ENCODE measurements around the gene ACE.
"Not testable (repeated sequence)": the region's sequence is repeated elsewhere in the genome, so short reads cannot be mapped to it uniquely, and the experiment has no call there.

Gene ACE

DNA sequence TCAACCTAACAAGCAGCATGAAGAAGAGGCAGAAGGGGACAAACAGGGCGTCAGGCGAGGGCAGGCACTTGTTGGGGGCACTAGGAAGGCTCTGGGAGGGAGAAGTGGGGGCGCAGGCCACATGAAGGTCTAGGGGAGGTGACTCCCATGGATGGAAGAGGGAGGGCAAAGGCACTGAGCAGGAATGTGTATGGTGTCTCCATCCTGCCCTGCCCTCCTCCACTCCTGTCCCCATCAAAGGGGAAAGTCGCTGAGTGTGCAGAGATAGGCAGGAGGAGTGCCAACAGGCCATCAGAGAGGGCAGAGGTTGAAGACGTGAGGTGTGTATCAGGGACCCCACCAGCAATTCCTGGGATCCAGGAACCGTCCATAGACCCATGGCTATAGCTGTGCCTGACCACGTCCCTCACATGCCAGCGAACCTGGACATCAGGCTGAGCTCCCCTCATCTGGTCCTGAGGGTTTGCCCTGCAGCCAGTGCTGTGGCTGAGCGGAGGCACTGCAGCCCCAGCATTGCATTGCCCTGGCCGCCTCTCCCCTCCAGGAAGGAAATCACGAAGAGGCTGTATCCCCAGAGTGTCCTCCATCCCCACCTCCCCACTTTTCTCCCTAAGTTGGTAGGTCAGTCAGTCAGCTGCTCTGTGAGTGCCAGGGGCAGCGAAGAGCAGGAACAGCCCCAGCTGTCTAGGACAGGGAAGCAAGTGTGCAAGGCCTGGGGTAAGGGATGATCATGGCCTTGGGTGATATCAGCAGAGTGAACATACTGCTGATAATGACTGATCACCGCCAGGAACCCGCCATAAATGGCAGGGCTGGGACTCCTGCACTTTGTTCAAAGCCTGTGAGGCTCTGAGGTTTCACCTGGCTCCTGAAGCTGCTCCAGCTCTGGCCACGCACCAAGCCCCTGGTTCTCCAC, 24.6 kb upstream of the ACE start:
- H3K9me3 ChIP-seq (ENCODE audit: control insufficient read depth in 1 of 2, low read length in 2 of 2) = no peaks in the 10 kb centered on the region
- H3K4me1 ChIP-seq (ENCODE audit: control insufficient read depth in 1 of 2, insufficient read depth in 2 of 2, low read length in 2 of 2) = peaks cover 40 to 43% of the 10 kb centered on the region in 2 donors
- H3K4me3 ChIP-seq (ENCODE audit: low read depth in 1 of 2, low read length in 2 of 2) = peak overlapping the region; percentile 12 to 40

DNA sequence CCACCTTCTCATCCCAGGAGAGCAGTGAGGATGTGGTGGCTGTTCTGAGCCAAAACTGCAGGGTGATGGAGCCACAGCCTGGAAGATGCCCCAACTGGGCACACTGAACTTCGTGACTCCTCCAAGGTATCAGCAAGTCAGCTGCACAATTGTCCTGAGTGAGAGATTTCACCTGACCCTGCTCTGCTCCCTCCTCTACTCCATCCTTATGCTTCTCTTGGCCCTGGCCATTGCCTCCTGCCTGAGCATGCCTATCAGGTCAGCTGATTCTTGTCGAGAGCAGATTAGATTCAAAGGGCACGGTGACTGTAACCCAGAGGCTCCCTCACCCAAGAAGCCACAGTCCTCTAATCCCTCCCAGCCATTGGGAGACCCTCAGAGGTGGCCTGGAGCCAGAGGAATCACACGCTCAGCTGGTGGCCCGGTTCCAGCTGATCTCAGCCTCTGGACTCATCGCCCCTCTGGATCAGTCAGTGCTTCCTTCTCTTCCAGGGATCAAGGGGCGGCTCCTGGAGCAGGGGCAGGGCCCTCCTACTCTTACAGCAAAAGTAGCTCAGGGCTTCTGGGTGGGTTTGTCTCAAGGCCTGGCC, 23.8 kb upstream of the ACE start:
- peaks cover 33 to 36% of the 10 kb centered on the region in 2 donors for H3K4me1 ChIP-seq (ENCODE audit: control insufficient read depth in 1 of 2, insufficient read depth in 2 of 2, low read length in 2 of 2)
- peak overlapping the region; percentile 12 to 40 for H3K4me3 ChIP-seq (ENCODE audit: low read depth in 1 of 2, low read length in 2 of 2)
- peak overlapping the region; percentile 15 for H3K27ac ChIP-seq (ENCODE audit: low read depth, low read length)
- no peaks in the 10 kb centered on the region for H3K27me3 ChIP-seq (ENCODE audit: control insufficient read depth in 1 of 2, insufficient read depth in 2 of 2, low read length in 2 of 2)
- H3K9me3 ChIP-seq (ENCODE audit: control insufficient read depth in 1 of 2, low read length in 2 of 2) = no peaks in the 10 kb centered on the region
- no peaks in the 10 kb centered on the region for H3K36me3 ChIP-seq (ENCODE audit: control insufficient read depth in 1 of 2, insufficient read depth in 2 of 2, low read length in 2 of 2)
- H3K9ac ChIP-seq (ENCODE audit: low read depth in 1 of 2, low read length in 2 of 2) = peak overlapping the region; percentile 19 to 27

More for the DNA sequence above, 24.6 kb upstream of the ACE start:
- Histone ChIP-seq H3K27me3 (ENCODE audit: control insufficient read depth in 1 of 2, insufficient read depth in 2 of 2, low read length in 2 of 2) (no peaks in the 10 kb centered on the region), H3K36me3 (ENCODE audit: control insufficient read depth in 1 of 2, insufficient read depth in 2 of 2, low read length in 2 of 2) (no peaks in the 10 kb centered on the region), H3K9ac (ENCODE audit: low read depth in 1 of 2, low read length in 2 of 2) (peak overlapping the region in 1 of 2 donors; percentile 27), H3K27ac (ENCODE audit: low read depth, low read length) (no peak overlapping the region)

DNA sequence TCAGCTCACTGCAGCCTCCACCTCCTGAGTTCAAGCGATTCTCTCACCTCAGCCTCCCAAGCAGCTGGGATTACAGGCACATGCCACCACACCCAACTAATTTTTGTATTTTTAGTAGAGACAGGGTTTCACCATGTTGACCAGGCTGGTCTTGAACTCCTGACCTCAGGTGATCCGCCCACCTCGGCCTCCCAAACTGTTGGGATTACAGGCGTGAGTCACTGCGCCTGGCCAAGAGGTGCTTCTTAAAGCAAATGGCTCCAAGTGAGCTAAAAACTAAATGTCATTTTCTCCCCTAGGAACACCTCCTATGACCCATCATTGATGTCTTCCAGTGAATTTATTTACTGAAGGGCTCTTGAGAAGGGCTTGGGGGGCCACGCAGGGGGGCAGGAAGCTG, 22.5 kb upstream of the ACE start:
- H3K9ac ChIP-seq (ENCODE audit: low read depth in 1 of 2, low read length in 2 of 2); H3K4me3 ChIP-seq (ENCODE audit: low read depth in 1 of 2, low read length in 2 of 2); H3K27ac ChIP-seq (ENCODE audit: low read depth, low read length); H3K27me3 ChIP-seq (ENCODE audit: control insufficient read depth in 1 of 2, insufficient read depth in 2 of 2, low read length in 2 of 2); H3K9me3 ChIP-seq (ENCODE audit: control insufficient read depth in 1 of 2, low read length in 2 of 2); H3K36me3 ChIP-seq (ENCODE audit: control insufficient read depth in 1 of 2, insufficient read depth in 2 of 2, low read length in 2 of 2): not testable (repeated sequence)
- H3K4me1 ChIP-seq (ENCODE audit: control insufficient read depth in 1 of 2, insufficient read depth in 2 of 2, low read length in 2 of 2) = peaks cover 32 to 34% of the 10 kb centered on the region in 2 donors

DNA sequence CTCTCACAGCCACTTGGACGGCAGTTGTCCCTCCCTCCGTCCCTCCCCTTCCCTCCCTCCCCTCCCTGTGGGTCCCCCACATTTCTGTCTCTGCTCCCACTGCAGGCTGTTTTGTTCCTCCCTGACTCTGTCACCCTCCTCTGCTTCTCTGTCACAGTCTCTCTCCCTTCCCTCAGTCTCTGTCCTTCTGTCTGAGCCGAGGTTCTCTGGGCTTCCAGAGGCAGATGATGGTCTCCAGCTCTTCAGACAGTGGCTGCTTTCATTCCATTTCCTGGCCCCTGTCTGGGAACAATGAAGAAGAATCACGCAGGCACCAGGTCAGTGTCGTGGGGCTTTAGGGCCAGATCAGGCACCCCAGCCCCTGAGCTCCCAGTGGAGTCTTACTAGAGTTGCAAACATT, 21.9 kb upstream of the ACE start:
- Histone ChIP-seq H3K36me3 (ENCODE audit: control insufficient read depth in 1 of 2, insufficient read depth in 2 of 2, low read length in 2 of 2) (no peaks in the 10 kb centered on the region), H3K4me3 (ENCODE audit: low read depth in 1 of 2, low read length in 2 of 2) (no peak overlapping the region), H3K4me1 (ENCODE audit: control insufficient read depth in 1 of 2, insufficient read depth in 2 of 2, low read length in 2 of 2) (peaks cover 32 to 34% of the 10 kb centered on the region in 2 donors), H3K27ac (ENCODE audit: low read depth, low read length) (no peak overlapping the region), H3K27me3 (ENCODE audit: control insufficient read depth in 1 of 2, insufficient read depth in 2 of 2, low read length in 2 of 2) (no peaks in the 10 kb centered on the region), H3K9me3 (ENCODE audit: control insufficient read depth in 1 of 2, low read length in 2 of 2) (no peaks in the 10 kb centered on the region), H3K9ac (ENCODE audit: low read depth in 1 of 2, low read length in 2 of 2) (no peak overlapping the region)

DNA sequence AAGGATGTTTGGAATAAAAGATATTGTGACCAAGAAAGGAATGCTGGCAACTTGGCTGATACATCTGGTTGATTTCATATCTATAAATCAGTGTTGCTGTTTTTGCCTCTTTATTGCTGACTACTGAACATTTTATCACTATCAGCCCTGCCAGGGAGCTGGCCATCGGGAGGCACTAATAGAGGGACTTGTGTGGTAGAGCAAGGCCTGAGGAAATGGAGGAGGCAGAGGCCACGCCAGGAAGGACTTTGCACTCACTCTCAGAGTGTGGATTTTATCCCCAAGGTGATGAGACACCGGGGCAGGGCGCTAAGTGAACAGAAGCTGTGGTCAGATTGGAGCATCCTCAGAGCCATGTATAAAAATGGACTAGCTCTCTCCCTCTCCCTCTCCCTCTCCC, 21.4 kb upstream of the ACE start:
- no peaks in the 10 kb centered on the region for H3K36me3 ChIP-seq (ENCODE audit: control insufficient read depth in 1 of 2, insufficient read depth in 2 of 2, low read length in 2 of 2)
- no peak overlapping the region for H3K27ac ChIP-seq (ENCODE audit: low read depth, low read length)
- no peaks in the 10 kb centered on the region for H3K9me3 ChIP-seq (ENCODE audit: control insufficient read depth in 1 of 2, low read length in 2 of 2)
- no peaks in the 10 kb centered on the region for H3K27me3 ChIP-seq (ENCODE audit: control insufficient read depth in 1 of 2, insufficient read depth in 2 of 2, low read length in 2 of 2)
- no peak overlapping the region for H3K4me3 ChIP-seq (ENCODE audit: low read depth in 1 of 2, low read length in 2 of 2)
- H3K4me1 ChIP-seq (ENCODE audit: control insufficient read depth in 1 of 2, insufficient read depth in 2 of 2, low read length in 2 of 2) = peaks cover 32 to 33% of the 10 kb centered on the region in 2 donors
- no peak overlapping the region for H3K9ac ChIP-seq (ENCODE audit: low read depth in 1 of 2, low read length in 2 of 2)

DNA sequence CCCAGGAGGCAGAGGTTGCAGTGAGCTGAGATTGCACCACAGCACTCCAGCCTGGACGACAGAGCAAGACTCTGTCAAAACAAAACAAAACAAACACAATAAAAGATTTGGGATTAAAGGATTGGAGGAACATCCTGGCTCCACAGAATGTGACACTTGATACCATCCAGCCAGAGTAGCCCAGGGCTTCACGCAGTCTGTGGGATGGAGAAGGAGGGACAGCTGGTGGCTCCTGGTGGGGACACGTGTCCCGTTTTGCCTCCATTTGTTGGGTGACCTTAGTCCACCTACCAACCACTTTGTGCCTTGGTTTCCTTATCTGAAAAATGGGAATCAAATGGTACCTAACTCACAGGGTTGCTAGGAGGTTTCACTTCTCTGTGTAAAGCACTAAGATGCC, 18.4 kb upstream of the ACE start:
- H3K9ac ChIP-seq (ENCODE audit: low read depth in 1 of 2, low read length in 2 of 2) = no peak overlapping the region
- no peak overlapping the region for H3K27ac ChIP-seq (ENCODE audit: low read depth, low read length)
- H3K36me3 ChIP-seq (ENCODE audit: control insufficient read depth in 1 of 2, insufficient read depth in 2 of 2, low read length in 2 of 2) = no peaks in the 10 kb centered on the region
- peaks cover 10 to 16% of the 10 kb centered on the region in 2 donors for H3K4me1 ChIP-seq (ENCODE audit: control insufficient read depth in 1 of 2, insufficient read depth in 2 of 2, low read length in 2 of 2)
- H3K9me3 ChIP-seq (ENCODE audit: control insufficient read depth in 1 of 2, low read length in 2 of 2) = no peaks in the 10 kb centered on the region
- H3K4me3 ChIP-seq (ENCODE audit: low read depth in 1 of 2, low read length in 2 of 2) = no peak overlapping the region
- no peaks in the 10 kb centered on the region for H3K27me3 ChIP-seq (ENCODE audit: control insufficient read depth in 1 of 2, insufficient read depth in 2 of 2, low read length in 2 of 2)

DNA sequence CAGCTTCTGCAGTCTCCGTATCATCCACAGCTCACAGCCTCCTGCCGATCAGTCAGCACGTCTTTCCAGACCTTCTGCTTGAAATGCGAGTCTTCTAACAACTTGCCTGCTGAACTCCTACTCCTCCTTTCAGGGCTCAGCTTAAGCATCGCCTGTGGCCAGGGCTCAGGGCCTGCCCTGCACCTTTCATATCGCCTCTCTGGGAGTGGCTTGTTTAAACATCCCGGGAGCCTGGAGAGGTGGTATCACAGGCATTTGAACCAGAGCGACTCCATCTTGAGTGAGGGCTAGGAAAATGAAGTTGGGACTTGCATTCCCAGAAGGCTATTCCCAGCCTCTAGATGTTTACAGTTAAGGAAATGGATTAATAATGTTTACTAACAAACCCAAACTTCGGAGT, 16.8 kb upstream of the ACE start:
- H3K27ac ChIP-seq (ENCODE audit: low read depth, low read length) = no peak overlapping the region

DNA sequence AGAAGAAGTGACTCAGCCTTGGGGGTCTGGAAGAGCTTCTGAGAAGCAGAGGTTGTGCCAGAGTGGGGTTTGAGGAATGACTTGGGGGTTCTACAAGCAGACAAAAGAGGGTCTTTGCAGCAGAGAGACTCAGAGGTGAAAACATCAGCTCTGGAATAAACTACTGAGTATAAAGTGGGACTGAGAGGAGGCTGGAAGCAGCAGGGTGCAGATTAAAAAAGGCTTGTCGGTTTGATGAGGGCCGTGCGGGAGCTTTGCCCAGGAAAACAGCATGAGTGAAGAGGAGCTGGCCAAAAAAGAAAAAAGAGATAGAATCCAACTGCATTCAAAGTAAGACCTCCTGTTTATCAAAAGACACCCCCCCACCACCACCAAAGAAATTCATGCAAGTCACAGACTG, 13.1 kb upstream of the ACE start:
- Histone ChIP-seq H3K27ac (ENCODE audit: low read depth, low read length) (no peak overlapping the region), H3K9ac (ENCODE audit: low read depth in 1 of 2, low read length in 2 of 2) (no peak overlapping the region), H3K36me3 (ENCODE audit: control insufficient read depth in 1 of 2, insufficient read depth in 2 of 2, low read length in 2 of 2) (no peaks in the 10 kb centered on the region), H3K27me3 (ENCODE audit: control insufficient read depth in 1 of 2, insufficient read depth in 2 of 2, low read length in 2 of 2) (no peaks in the 10 kb centered on the region), H3K4me1 (ENCODE audit: control insufficient read depth in 1 of 2, insufficient read depth in 2 of 2, low read length in 2 of 2) (peaks cover 0 to 4% of the 10 kb centered on the region in 2 donors), H3K4me3 (ENCODE audit: low read depth in 1 of 2, low read length in 2 of 2) (no peak overlapping the region), H3K9me3 (ENCODE audit: control insufficient read depth in 1 of 2, low read length in 2 of 2) (no peaks in the 10 kb centered on the region)

More for the DNA sequence above, 16.8 kb upstream of the ACE start:
- no peak overlapping the region for H3K4me3 ChIP-seq (ENCODE audit: low read depth in 1 of 2, low read length in 2 of 2)
- H3K9me3 ChIP-seq (ENCODE audit: control insufficient read depth in 1 of 2, low read length in 2 of 2) = no peaks in the 10 kb centered on the region
- no peaks in the 10 kb centered on the region for H3K27me3 ChIP-seq (ENCODE audit: control insufficient read depth in 1 of 2, insufficient read depth in 2 of 2, low read length in 2 of 2)
- H3K9ac ChIP-seq (ENCODE audit: low read depth in 1 of 2, low read length in 2 of 2) = no peak overlapping the region
- peaks cover 4 to 6% of the 10 kb centered on the region in 2 donors for H3K4me1 ChIP-seq (ENCODE audit: control insufficient read depth in 1 of 2, insufficient read depth in 2 of 2, low read length in 2 of 2)
- H3K36me3 ChIP-seq (ENCODE audit: control insufficient read depth in 1 of 2, insufficient read depth in 2 of 2, low read length in 2 of 2) = no peaks in the 10 kb centered on the region

DNA sequence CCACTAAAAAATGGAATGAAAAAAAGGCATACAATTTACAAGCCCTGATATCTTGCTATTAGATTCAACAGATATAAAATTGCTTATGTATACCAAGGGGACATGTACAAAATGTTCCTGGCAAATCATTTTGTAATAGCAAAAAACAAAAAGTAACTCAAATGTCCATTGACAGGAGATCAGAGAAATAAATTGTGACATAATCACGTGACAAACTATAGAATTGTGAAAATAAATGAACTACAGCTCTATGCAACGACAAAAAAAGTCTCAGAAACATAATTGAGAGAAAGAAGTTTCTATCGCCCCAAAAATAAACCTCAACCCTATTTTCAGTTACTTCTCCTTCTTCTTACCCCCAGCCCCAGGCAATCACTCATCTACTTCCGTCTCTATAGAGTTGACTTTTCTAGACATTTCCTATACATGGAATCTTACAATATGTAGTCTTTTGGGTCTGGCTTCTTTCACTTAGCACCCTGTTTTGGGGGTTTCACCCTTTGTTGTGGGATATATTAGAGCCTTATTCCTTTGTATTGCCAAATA, 12.1 kb upstream of the ACE start:
- H3K27me3 ChIP-seq (ENCODE audit: control insufficient read depth in 1 of 2, insufficient read depth in 2 of 2, low read length in 2 of 2) = no peaks in the 10 kb centered on the region
- no peaks in the 10 kb centered on the region for H3K9me3 ChIP-seq (ENCODE audit: control insufficient read depth in 1 of 2, low read length in 2 of 2)

DNA sequence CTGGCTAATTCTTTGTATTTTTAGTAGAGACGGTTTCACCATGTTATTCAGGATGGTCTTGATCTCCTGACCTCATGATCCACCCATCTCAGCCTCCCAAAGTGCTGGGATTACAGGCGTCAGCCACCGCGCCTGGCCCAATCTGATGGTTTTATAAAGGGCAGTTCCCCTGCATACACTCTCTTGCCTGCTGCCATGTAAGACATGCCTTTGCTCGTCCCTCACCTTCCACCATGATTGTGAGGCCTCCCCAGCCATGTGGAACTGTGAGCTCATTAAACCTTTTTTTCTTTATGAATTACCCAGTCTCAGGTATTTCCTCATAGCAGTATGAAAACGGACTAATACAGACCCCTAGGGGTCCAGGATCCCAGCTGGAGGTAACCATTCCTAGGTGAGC, 8.8 kb upstream of the ACE start:
- not testable (repeated sequence) for H3K4me1 ChIP-seq (ENCODE audit: control insufficient read depth in 1 of 2, insufficient read depth in 2 of 2, low read length in 2 of 2); H3K9ac ChIP-seq (ENCODE audit: low read depth in 1 of 2, low read length in 2 of 2); H3K27me3 ChIP-seq (ENCODE audit: control insufficient read depth in 1 of 2, insufficient read depth in 2 of 2, low read length in 2 of 2); H3K36me3 ChIP-seq (ENCODE audit: control insufficient read depth in 1 of 2, insufficient read depth in 2 of 2, low read length in 2 of 2); H3K9me3 ChIP-seq (ENCODE audit: control insufficient read depth in 1 of 2, low read length in 2 of 2); H3K4me3 ChIP-seq (ENCODE audit: low read depth in 1 of 2, low read length in 2 of 2); H3K27ac ChIP-seq (ENCODE audit: low read depth, low read length)

More for the DNA sequence above, 12.1 kb upstream of the ACE start:
- Histone ChIP-seq H3K4me3 (ENCODE audit: low read depth in 1 of 2, low read length in 2 of 2) (no peak overlapping the region), H3K4me1 (ENCODE audit: control insufficient read depth in 1 of 2, insufficient read depth in 2 of 2, low read length in 2 of 2) (peaks cover 0 to 4% of the 10 kb centered on the region in 2 donors), H3K9ac (ENCODE audit: low read depth in 1 of 2, low read length in 2 of 2) (no peak overlapping the region), H3K27ac (ENCODE audit: low read depth, low read length) (no peak overlapping the region), H3K36me3 (ENCODE audit: control insufficient read depth in 1 of 2, insufficient read depth in 2 of 2, low read length in 2 of 2) (no peaks in the 10 kb centered on the region)

Measured in duodenal mucosa (tissue), 2 donors.